Activated naive CD8-positive, alpha-beta T cell treated with anti-CD3 and anti-CD28 coated beads for 36 hours (primary cell): ENCODE measurements around the gene RNF32. TPM values are rescaled to one million over a fixed set of nuclear protein-coding genes. Genes with fewer than 3 reads are reported as not detected.
A peak's percentile ranks its signal among the peaks of the same experiment; 100 is the strongest.
"Not testable (repeated sequence)": the region's sequence is repeated elsewhere in the genome, so short reads cannot be mapped to it uniquely, and the experiment has no call there.

Experiments
- DNase-seq: peaks from one replicate; pipeline ENCODE4 v3.0.0; 2021
- H3K27ac Mint-ChIP-seq: one replicate; pipeline ENCODE4 v1.8.0; 2022; ENCODE audit warnings: mild to moderate bottlenecking, moderate library complexity, mixed read lengths
- H3K27me3 Mint-ChIP-seq: one replicate; pipeline ENCODE4 v1.8.0; 2022; ENCODE audit warnings: mild to moderate bottlenecking, mixed read lengths
- H3K36me3 Mint-ChIP-seq: one replicate; pipeline ENCODE4 v1.8.0; 2021; ENCODE audit warnings: mild to moderate bottlenecking, mixed read lengths
- H3K4me1 Mint-ChIP-seq: one replicate; pipeline ENCODE4 v1.8.0; 2021; ENCODE audit warnings: mixed read lengths
- H3K4me3 Mint-ChIP-seq: one replicate; pipeline ENCODE4 v1.8.0; 2022; ENCODE audit warnings: mild to moderate bottlenecking, moderate library complexity, mixed read lengths
- H3K9me3 Mint-ChIP-seq: one replicate; pipeline ENCODE4 v1.8.0; 2022; ENCODE audit warnings: mixed read lengths
- total RNA-seq, 2 experiments: library from RNA; stranded (reverse); gene quantifications; one replicate each; pipeline ENCODE4 v1.2.3, GENCODE V29; 2021

The RNF32 gene
- total RNA-seq, 2 experiments from 2014 or later, result 0.62 to 0.66 TPM

GRCh38 chr7:156621652-156622051 lies 18.9 kb upstream of the RNF32 start:
- Mint-ChIP-seq H3K27ac (no peak overlapping the region), H3K27me3 (peaks cover 38% of the 10 kb centered on the region), H3K9me3 (peaks cover 13% of the 10 kb centered on the region), H3K4me1 (peaks cover 5% of the 10 kb centered on the region), H3K4me3 (no peak overlapping the region), H3K36me3 (no peaks in the 10 kb centered on the region)
- DNase-seq, result no peak

GRCh38 chr7:156625580-156625979 lies 15.0 kb upstream of the RNF32 start:
- Mint-ChIP-seq H3K4me3 (no peak overlapping the region), H3K27me3 (peaks cover 13% of the 10 kb centered on the region), H3K4me1 (no peaks in the 10 kb centered on the region), H3K27ac (no peak overlapping the region), H3K9me3 (peaks cover 23% of the 10 kb centered on the region), H3K36me3 (no peaks in the 10 kb centered on the region)
- DNase-seq, result no peak

GRCh38 chr7:156626220-156626895 lies 14.2 kb upstream of the RNF32 start:
- no peak for DNase-seq
- Mint-ChIP-seq H3K27ac (no peak overlapping the region), H3K27me3 (peaks cover 9% of the 10 kb centered on the region), H3K4me3 (no peak overlapping the region), H3K36me3 (no peaks in the 10 kb centered on the region), H3K4me1 (no peaks in the 10 kb centered on the region), H3K9me3 (peaks cover 18% of the 10 kb centered on the region)

- Mint-ChIP-seq H3K9me3 (peaks cover 12% of the 10 kb centered on the region), H3K4me1 (no peaks in the 10 kb centered on the region), H3K27ac (no peak overlapping the region), H3K36me3 (no peaks in the 10 kb centered on the region), H3K4me3 (no peak overlapping the region), H3K27me3 (no peaks in the 10 kb centered on the region)
- DNase-seq, result no peak
Observed at GRCh38 chr7:156628562-156628961, 12.0 kb upstream of the RNF32 start.

DNA sequence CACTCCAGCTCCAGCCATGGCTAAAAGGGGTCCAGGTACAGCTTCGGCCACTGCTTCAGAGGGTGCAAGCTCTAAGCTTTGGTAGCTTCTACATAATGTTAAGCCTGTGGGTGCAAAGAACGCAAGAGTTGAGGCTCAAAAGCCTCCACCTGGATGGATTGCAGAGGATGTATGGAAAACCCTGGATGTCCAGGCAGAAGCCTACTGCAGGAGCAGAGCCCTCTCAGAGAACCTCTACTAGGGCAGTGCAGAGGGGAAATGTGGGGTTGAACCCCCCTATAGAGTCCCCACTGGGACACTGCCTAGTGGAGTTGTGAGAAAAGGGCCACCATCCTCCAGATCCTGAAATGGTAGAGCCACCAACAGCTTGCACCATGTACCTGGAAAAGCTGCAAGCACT lies 10.7 kb upstream of the RNF32 start:
- DNase-seq, result no peak
- Mint-ChIP-seq H3K36me3 (no peaks in the 10 kb centered on the region), H3K27ac (no peak overlapping the region), H3K4me1 (no peaks in the 10 kb centered on the region), H3K27me3 (no peaks in the 10 kb centered on the region), H3K9me3 (peaks cover 12% of the 10 kb centered on the region), H3K4me3 (no peak overlapping the region)

DNA sequence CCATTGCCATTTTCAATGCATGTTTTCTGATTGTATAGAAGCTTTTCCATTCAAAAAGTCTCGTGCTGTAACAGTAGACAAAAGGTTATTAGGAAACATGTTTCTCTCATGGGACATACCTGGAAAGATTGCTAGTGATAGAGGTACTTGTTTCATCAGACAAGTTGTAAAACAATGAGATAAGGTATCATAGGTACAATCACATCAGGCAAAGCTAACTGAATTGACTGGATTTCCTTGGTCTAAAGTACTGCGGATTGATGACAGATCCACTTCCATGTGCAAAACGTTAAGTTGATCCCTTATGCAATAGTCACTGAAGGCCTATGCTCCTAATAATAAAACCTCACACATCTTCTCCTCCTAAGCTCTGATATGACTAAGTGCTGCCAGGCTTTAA lies 6.5 kb upstream of the RNF32 start:
- Mint-ChIP-seq H3K27me3 (peaks cover 3% of the 10 kb centered on the region), H3K27ac (no peak overlapping the region), H3K36me3 (peaks cover 3% of the 10 kb centered on the region), H3K9me3 (peaks cover 2% of the 10 kb centered on the region), H3K4me3 (no peak overlapping the region), H3K4me1 (no peaks in the 10 kb centered on the region)
- no peak for DNase-seq

DNA sequence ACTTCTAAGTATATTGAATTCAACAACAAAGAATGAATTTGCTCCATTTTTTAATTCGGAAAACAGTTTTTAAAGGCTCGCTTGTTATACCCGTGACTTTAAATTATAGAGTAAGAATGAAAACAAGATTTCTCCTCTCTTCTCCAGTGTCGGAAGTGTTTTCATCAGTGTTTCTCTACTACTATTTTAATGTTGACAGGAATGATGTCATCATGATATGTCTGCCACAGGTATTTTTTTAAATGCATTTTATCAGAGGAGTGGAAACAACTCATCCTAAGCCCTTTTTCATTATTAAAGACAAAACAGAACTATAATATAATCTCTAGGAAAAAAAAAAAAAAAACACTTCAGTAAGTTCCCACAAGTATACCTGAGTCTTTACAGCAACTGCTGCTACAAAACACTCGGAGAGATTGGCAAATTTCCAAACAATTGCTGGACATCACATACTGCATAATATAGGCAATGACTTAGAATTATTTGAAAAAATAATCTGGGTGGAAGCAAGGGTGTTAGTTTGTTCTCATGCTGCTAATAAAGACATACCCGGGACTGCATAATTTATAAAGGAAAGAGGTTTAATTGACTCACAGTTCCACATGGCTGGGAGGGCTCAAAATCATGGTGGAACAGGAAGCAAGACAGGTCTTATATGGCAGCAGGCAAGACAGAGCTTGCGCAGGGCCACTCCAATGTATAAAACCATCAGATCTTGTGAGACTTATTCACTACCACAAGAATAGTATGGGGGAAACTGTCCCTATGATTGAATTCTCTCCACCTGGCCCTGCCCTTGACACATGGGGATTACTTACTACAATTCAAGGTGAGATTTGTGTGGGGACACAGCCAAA lies 4.8 kb upstream of the RNF32 start:
- peaks cover 9% of the 10 kb centered on the region for H3K36me3 Mint-ChIP-seq
- peaks cover 7% of the 10 kb centered on the region for H3K9me3 Mint-ChIP-seq
- H3K27me3 Mint-ChIP-seq, result peaks cover 11% of the 10 kb centered on the region
- H3K27ac Mint-ChIP-seq, result no peak overlapping the region
- DNase-seq, result no peak
- no peak overlapping the region for H3K4me3 Mint-ChIP-seq
- H3K4me1 Mint-ChIP-seq, result peaks cover 3% of the 10 kb centered on the region

DNA sequence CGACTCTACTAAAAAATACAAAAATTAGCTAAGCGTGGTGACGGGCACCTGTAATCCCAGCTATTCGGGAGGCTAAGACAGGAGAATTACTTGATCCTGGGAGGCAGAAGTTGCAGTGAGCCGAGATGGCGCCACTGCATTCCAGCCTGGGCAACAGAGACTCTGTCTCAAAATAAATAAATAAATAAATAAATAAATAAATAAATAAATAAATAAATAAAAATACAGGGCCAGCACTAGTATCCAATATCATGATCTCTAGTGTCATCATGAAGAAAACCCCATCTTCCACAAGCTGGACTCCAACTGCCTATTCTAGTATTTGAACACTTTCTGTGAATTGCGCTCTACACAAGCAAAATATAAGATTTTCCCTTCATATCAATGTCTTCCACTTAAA lies 3.5 kb upstream of the RNF32 start:
- H3K27ac Mint-ChIP-seq, H3K36me3 Mint-ChIP-seq, DNase-seq, H3K4me3 Mint-ChIP-seq, H3K9me3 Mint-ChIP-seq, H3K4me1 Mint-ChIP-seq: not testable (repeated sequence)
- H3K27me3 Mint-ChIP-seq, result peaks cover 24% of the 10 kb centered on the region

DNA sequence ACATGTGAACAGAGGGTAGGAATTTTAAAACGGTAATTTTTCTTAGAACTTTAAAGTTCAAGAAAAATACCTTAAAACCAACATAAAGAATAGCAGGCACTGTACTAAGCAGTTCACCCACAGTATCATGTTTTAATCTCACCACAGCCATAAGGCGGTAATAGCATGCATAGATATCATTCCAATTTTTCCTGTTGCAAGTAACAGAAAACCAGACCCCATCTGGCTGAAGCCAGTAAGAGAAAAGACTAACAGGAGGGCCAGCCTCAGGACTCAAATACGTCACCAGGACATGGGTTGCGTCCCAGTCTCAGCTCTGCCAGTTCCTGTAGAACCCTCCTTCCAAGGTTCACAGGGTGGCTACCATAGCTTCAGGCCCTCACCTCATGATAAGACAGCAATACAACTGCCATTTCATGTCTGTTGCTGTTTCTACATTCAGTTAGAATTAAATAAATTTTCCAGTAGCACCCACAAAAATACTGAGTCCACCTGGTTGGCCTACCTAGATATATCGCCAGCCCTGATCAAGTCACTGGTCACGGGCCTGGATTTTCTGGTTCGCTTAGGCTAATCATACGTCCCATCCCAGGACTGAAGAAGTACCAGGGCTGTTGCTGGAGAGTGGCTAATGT lies 2.0 kb upstream of the RNF32 start:
- Mint-ChIP-seq H3K27me3 (peaks cover 38% of the 10 kb centered on the region), H3K36me3 (peaks cover 9% of the 10 kb centered on the region), H3K4me3 (no peak overlapping the region), H3K4me1 (peaks cover 8% of the 10 kb centered on the region), H3K9me3 (peaks cover 7% of the 10 kb centered on the region), H3K27ac (no peak overlapping the region)
- no peak for DNase-seq

DNA sequence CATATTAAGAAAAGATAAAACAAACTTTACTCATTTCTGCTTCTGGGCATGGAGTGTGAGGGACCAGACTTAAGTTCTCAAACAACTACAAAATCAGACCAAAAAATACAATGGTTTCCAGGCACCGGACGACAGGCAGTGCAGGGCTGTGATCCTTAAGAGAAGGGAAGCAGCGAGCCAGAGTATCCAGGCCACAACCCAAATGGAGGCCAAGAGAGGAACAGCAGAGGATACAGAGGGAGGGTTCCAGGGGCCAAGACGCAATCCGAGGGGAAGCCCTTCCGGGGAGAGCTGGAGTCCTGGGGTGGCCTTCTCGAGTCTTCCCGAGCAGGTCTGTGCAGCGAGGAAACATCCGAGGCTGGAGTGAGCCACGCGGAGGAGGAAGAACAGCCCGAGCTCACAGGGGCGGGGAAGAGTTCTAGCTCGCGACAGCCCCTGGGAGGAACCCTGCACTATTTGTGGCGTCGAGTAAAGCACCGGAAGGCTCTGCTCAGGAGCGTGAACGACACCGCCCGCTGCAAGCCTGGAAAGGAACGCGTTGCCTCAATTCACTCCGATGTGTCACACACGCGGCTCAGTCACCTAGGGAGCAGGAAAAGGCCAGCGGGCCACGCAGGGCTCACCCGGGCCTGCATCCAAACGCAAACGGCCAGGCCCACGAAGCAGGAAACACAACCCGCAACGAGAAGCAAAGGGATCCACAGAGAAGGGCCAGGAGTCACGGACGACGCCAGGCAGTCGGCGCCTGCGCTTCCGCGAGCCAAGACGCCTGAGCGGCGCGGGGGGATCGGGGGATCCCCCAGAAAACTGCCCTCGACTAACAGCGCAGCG lies 933 bp upstream of the RNF32 start:
- H3K9me3 Mint-ChIP-seq, result peaks cover 7% of the 10 kb centered on the region
- H3K4me1 Mint-ChIP-seq, result peaks cover 8% of the 10 kb centered on the region
- H3K27me3 Mint-ChIP-seq, result peaks cover 47% of the 10 kb centered on the region
- no peak for DNase-seq
- H3K27ac Mint-ChIP-seq, result peak overlapping the region; percentile 62
- peaks cover 9% of the 10 kb centered on the region for H3K36me3 Mint-ChIP-seq
- H3K4me3 Mint-ChIP-seq, result peak overlapping the region; percentile 68

DNA sequence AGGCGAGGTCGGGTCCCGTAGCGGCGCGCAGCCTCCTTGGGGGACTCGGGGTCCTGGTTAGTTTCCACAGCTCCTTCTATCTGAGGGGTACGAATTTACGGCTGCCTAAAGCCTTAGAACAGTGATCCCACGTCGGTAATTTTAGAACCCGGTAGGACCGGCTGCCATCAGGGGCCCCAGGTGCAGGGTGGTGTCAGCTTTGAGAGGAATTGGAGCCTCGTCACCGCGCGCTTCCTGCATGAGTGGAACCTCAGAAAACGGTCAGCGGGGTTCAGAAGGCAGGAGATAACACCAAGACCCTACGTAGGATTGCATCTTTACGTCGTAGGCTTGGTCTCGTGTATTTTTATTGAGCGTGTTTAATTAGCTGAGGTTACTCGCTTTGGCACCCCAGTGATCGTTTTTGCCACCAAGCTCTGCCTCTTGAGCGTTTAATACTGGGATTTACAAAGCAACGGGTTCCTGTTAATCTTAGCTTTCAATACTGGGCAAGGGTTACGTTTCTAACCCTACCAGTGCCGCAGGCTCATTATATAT lies 443 bp downstream of the RNF32 start:
- peak overlapping the region; percentile 86 for H3K27ac Mint-ChIP-seq
- H3K9me3 Mint-ChIP-seq, result peaks cover 7% of the 10 kb centered on the region
- H3K27me3 Mint-ChIP-seq, result peaks cover 55% of the 10 kb centered on the region
- no peak for DNase-seq
- peak overlapping the region; percentile 87 for H3K4me3 Mint-ChIP-seq
- peaks cover 9% of the 10 kb centered on the region for H3K36me3 Mint-ChIP-seq
- peaks cover 8% of the 10 kb centered on the region for H3K4me1 Mint-ChIP-seq

DNA sequence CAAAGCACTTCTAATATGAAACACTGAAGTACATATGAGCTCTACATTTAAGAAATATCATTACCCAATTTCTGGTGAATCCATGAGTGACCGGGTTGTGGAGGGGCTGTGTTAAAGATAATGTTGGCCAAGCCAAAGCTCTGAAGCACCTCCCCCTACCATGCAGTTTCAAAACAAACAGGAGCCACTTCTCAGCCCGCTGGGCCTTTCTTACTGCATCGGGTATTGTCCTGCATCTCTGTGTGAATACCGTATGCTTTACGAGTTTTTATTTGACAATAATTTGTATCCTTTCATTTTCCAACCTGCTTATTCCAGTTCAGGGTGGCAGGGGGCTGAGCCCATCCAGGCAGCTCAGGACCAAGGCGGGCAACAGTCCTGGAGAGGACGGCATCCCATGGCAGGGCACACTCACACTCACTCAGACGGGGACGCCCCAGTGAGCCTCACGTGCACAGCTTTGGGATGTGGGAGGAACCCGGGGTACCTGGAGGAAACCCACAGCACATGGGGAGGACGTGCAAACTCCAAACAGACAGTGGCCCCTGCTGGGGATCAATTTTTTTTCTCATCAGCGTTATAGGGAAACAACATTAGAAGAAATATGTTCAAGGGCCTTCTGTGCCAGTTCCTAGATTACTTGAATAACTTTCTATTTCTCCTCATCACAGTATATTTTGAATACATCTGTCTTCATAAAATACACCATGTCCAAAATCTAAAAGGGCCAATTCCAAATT lies 1.9 kb downstream of the RNF32 start:
- H3K36me3 Mint-ChIP-seq, result peaks cover 9% of the 10 kb centered on the region
- DNase-seq, result no peak
- H3K27me3 Mint-ChIP-seq, result peaks cover 67% of the 10 kb centered on the region
- H3K4me3 Mint-ChIP-seq, result no peak overlapping the region
- H3K27ac Mint-ChIP-seq, result no peak overlapping the region
- H3K4me1 Mint-ChIP-seq, result peaks cover 8% of the 10 kb centered on the region
- H3K9me3 Mint-ChIP-seq, result peaks cover 7% of the 10 kb centered on the region

DNA sequence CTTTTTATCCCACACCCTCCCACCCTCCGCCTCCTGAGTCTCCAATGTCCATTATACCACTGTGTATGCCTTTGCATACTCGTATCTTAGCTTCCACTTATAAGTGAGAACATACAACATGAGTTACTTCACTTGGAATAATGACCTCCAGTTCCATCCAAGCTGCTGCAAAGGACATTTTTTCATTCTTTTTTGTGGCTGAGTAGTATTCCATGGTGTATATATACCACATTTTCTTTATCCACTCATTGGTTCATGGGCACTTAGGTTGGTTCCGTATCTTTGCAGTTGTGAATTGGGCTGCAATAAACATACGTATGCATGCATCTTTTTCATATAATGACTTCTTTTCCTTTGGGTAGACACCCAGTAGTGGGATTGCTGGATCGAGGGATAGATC lies 6.8 kb downstream of the RNF32 start:
- not testable (repeated sequence) for H3K4me1 Mint-ChIP-seq, H3K36me3 Mint-ChIP-seq, DNase-seq, H3K4me3 Mint-ChIP-seq, H3K9me3 Mint-ChIP-seq, H3K27ac Mint-ChIP-seq
- H3K27me3 Mint-ChIP-seq, result peaks cover 77% of the 10 kb centered on the region

DNA sequence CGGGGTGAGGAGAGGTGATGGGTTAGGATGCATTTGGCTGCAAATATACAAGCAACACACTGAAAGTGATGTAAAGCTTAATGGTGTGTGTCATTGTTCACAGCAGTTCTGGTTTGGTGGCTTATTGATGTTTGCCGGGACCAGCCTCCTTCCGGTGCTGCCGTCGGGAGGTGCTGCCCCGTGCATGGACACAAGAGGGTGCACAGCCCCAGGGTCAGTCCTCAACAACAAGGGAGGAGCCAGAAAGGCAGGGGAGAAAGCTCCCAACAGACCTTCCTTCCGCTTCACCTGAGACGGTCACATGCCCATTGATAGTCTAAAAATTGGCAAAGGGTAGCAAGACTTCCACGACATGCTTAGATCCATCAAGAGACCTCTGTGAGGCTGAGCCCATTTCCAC lies 9.5 kb downstream of the RNF32 start:
- no peak for DNase-seq
- Mint-ChIP-seq H3K27ac (no peak overlapping the region), H3K4me1 (peaks cover 4% of the 10 kb centered on the region), H3K27me3 (peaks cover 57% of the 10 kb centered on the region), H3K9me3 (no peaks in the 10 kb centered on the region), H3K36me3 (no peaks in the 10 kb centered on the region), H3K4me3 (no peak overlapping the region)
